ENCODE data around the gene SYNE1.

Gene SYNE1

DNA sequence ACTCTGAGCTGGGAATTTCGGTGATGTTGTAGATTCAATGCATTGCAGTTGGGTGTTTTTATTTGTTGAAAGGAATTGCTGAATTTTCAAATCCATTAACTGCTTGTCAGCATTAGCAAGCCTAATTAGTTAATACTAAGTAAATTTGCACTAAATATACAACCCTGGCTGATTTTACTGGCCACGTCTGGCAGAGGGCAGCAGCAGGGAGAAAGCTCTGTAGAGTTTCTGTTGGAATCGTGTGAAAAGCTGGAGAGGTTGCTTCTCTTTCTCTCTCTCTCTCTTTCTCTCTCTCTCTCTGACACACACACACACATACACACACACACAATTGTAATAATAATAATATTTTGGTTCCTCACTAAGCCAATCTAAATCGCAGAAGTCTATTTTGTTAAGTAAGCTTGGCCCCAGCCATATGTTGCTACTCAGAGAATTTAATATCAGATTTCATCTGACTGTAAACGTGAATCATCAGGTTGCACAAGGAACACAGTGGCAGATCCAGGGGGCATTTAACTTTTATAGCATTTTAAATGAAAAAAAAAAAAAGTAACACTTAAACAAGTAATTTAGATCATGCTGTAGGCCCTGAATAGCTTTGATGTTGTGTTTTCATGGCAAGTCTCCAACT is 540.2 kb downstream of the SYNE1 start:
- H3K4me1 ChIP-seq (ENCODE audit: control insufficient read depth, insufficient read depth, low read length), result peaks cover 51% of the 10 kb centered on the region
- H3K36me3 ChIP-seq (ENCODE audit: control insufficient read depth, insufficient read depth, low read length, severe bottlenecking), result no peaks in the 10 kb centered on the region
- H3K4me3 ChIP-seq (ENCODE audit: low read length), result no peak overlapping the region
- DNase-seq (ENCODE audit: low read depth), result peak; percentile 93
- no peaks in the 10 kb centered on the region for H3K27me3 ChIP-seq (replicated peaks; ENCODE audit: control insufficient read depth, insufficient read depth, low read length)
- no peak overlapping the region for H3K9ac ChIP-seq (ENCODE audit: low read length)
- no peaks in the 10 kb centered on the region for H3K9me3 ChIP-seq (ENCODE audit: control insufficient read depth, low read length)

GRCh38 chr6:152094992-152095592 is 542.1 kb downstream of the SYNE1 start:
- peak; percentile 97 for DNase-seq (ENCODE audit: low read depth)
- Histone ChIP-seq H3K9me3 (ENCODE audit: control insufficient read depth, low read length) (no peaks in the 10 kb centered on the region), H3K27me3 (replicated peaks; ENCODE audit: control insufficient read depth, insufficient read depth, low read length) (no peaks in the 10 kb centered on the region), H3K4me3 (ENCODE audit: low read length) (peak overlapping the region; percentile 49), H3K9ac (ENCODE audit: low read length) (no peak overlapping the region), H3K36me3 (ENCODE audit: control insufficient read depth, insufficient read depth, low read length, severe bottlenecking) (no peaks in the 10 kb centered on the region), H3K4me1 (ENCODE audit: control insufficient read depth, insufficient read depth, low read length) (peaks cover 51% of the 10 kb centered on the region)

DNA sequence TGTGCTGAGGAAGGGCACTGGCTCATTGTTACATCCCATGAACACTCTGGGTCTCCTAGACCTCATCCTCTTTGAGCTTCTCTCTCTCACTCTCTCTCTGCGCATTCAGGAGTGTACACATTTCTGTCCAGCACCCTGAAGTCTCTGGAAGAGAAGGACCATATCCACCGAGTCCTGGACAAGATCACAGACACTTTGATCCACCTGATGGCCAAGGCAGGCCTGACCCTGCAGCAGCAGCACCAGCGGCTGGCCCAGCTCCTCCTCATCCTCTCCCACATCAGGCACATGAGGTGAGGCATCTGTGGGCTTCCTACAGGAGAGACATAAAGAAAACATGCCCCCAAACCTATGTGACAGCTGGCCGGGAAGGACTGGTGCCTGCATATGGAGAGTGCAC is 542.9 kb downstream of the SYNE1 start:
- Histone ChIP-seq H3K9ac (ENCODE audit: low read length) (no peak overlapping the region), H3K36me3 (ENCODE audit: control insufficient read depth, insufficient read depth, low read length, severe bottlenecking) (no peaks in the 10 kb centered on the region), H3K4me3 (ENCODE audit: low read length) (no peak overlapping the region), H3K27me3 (replicated peaks; ENCODE audit: control insufficient read depth, insufficient read depth, low read length) (no peaks in the 10 kb centered on the region), H3K4me1 (ENCODE audit: control insufficient read depth, insufficient read depth, low read length) (peaks cover 47% of the 10 kb centered on the region), H3K9me3 (ENCODE audit: control insufficient read depth, low read length) (no peaks in the 10 kb centered on the region)
- no peak for DNase-seq (ENCODE audit: low read depth)

DNA sequence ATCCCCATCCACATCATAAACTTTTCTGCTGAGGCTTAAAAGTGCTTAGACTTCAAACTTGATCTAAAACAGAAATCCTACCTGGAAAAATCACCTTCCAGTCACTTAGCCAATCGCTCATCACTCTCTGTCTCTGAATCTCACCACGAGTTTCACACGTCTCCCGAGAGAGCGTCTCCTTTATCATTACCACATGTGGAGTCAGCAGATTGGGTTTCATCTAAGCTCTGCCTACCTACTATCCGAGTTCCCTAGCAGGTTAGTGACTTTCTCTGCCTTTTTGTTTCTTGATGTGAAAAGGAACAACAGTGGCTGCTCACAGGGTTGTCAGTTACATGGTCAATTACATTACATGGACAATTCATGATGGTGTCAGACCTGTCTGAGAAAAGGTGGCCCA is 543.5 kb downstream of the SYNE1 start:
- Histone ChIP-seq H3K27me3 (replicated peaks; ENCODE audit: control insufficient read depth, insufficient read depth, low read length) (no peaks in the 10 kb centered on the region), H3K4me3 (ENCODE audit: low read length) (no peak overlapping the region), H3K9me3 (ENCODE audit: control insufficient read depth, low read length) (no peaks in the 10 kb centered on the region), H3K4me1 (ENCODE audit: control insufficient read depth, insufficient read depth, low read length) (peaks cover 47% of the 10 kb centered on the region), H3K36me3 (ENCODE audit: control insufficient read depth, insufficient read depth, low read length, severe bottlenecking) (no peaks in the 10 kb centered on the region), H3K9ac (ENCODE audit: low read length) (no peak overlapping the region)
- DNase-seq (ENCODE audit: low read depth), result no peak

DNA sequence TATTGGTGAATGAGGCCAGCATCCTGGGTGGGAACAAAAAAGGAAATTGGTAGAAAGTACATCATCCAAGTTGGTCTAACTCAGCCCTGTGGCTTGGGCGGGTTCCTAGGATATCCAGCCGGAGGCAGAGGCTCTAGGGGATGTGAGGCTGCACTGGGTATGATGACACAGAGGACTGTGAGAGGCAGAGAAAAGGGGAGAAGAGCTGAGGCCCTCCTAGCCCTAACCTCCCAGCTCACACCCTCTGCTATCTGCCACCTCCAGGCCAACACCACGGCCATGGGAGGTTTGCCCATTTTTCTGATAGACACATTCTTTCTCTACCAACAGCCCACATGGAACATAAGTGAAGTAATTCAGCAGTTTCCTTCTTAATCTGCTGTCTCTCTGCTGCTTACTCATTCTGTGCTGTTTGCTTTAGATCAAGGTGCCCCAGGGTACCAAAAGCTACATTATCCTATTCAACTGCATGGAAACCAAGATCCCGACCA is 545.3 kb downstream of the SYNE1 start:
- peak; percentile 67 for DNase-seq (ENCODE audit: low read depth)
- Histone ChIP-seq H3K9ac (ENCODE audit: low read length) (no peak overlapping the region), H3K4me3 (ENCODE audit: low read length) (no peak overlapping the region), H3K9me3 (ENCODE audit: control insufficient read depth, low read length) (no peaks in the 10 kb centered on the region), H3K27me3 (replicated peaks; ENCODE audit: control insufficient read depth, insufficient read depth, low read length) (no peaks in the 10 kb centered on the region), H3K4me1 (ENCODE audit: control insufficient read depth, insufficient read depth, low read length) (peaks cover 36% of the 10 kb centered on the region), H3K36me3 (ENCODE audit: control insufficient read depth, insufficient read depth, low read length, severe bottlenecking) (no peaks in the 10 kb centered on the region)

DNA sequence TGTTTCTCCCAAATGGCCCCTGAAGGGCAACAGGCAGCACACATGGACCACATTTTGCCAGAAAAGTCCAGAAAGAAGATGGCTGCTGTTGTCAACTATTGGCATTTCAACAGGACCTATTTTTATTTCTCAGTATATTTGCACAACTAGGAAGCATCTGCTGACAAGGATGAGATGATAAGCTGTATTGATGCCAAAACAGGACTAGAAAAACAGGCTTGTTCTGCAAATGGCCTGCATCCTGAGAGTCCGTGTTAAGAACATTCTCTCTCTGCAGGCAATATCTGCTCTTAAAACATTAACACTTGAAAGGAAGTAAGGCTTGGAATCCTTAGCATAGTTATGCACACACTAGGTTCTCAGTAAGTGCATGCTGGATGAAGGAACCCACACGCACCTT is 546.0 kb downstream of the SYNE1 start:
- no peak for DNase-seq (ENCODE audit: low read depth)
- H3K4me1 ChIP-seq (ENCODE audit: control insufficient read depth, insufficient read depth, low read length), result peaks cover 29% of the 10 kb centered on the region
- no peaks in the 10 kb centered on the region for H3K36me3 ChIP-seq (ENCODE audit: control insufficient read depth, insufficient read depth, low read length, severe bottlenecking)
- H3K9ac ChIP-seq (ENCODE audit: low read length), result no peak overlapping the region
- no peak overlapping the region for H3K4me3 ChIP-seq (ENCODE audit: low read length)
- H3K27me3 ChIP-seq (replicated peaks; ENCODE audit: control insufficient read depth, insufficient read depth, low read length), result no peaks in the 10 kb centered on the region
- no peaks in the 10 kb centered on the region for H3K9me3 ChIP-seq (ENCODE audit: control insufficient read depth, low read length)

GRCh38 chr6:152089992-152090391 is 547.2 kb downstream of the SYNE1 start:
- Histone ChIP-seq H3K9ac (ENCODE audit: low read length) (no peak overlapping the region), H3K4me1 (ENCODE audit: control insufficient read depth, insufficient read depth, low read length) (peaks cover 18% of the 10 kb centered on the region), H3K27me3 (replicated peaks; ENCODE audit: control insufficient read depth, insufficient read depth, low read length) (no peaks in the 10 kb centered on the region), H3K36me3 (ENCODE audit: control insufficient read depth, insufficient read depth, low read length, severe bottlenecking) (no peaks in the 10 kb centered on the region), H3K9me3 (ENCODE audit: control insufficient read depth, low read length) (no peaks in the 10 kb centered on the region), H3K4me3 (ENCODE audit: low read length) (no peak overlapping the region)
- DNase-seq (ENCODE audit: low read depth), result peak; percentile 76

GRCh38 chr6:152087701-152088100 is 549.5 kb downstream of the SYNE1 start:
- Histone ChIP-seq H3K9ac (ENCODE audit: low read length) (no peak overlapping the region), H3K36me3 (ENCODE audit: control insufficient read depth, insufficient read depth, low read length, severe bottlenecking) (no peaks in the 10 kb centered on the region), H3K9me3 (ENCODE audit: control insufficient read depth, low read length) (no peaks in the 10 kb centered on the region), H3K27me3 (replicated peaks; ENCODE audit: control insufficient read depth, insufficient read depth, low read length) (no peaks in the 10 kb centered on the region), H3K4me3 (ENCODE audit: low read length) (no peak overlapping the region), H3K4me1 (ENCODE audit: control insufficient read depth, insufficient read depth, low read length) (peaks cover 12% of the 10 kb centered on the region)
- DNase-seq (ENCODE audit: low read depth), result no peak

DNA sequence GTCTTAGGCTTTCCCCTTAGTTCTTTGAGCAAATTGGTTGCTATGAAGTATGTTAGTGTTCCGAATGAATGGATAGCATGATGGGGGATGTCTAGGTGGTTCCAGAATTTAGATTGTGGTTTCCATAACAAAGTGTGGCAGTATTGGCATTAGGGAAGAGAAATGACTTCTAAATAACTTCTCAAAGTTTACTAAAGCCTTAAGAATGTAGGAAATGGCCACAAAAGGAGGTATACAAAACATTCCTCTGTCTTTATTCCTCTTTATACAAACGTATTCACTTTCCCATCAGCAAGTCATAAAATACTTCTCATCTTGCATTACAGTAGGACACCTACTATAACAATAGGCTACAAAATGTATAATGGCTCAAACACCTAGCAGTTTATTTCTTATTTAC is 550.1 kb downstream of the SYNE1 start:
- Histone ChIP-seq H3K4me1 (ENCODE audit: control insufficient read depth, insufficient read depth, low read length) (peaks cover 7% of the 10 kb centered on the region), H3K36me3 (ENCODE audit: control insufficient read depth, insufficient read depth, low read length, severe bottlenecking) (no peaks in the 10 kb centered on the region), H3K9ac (ENCODE audit: low read length) (no peak overlapping the region), H3K27me3 (replicated peaks; ENCODE audit: control insufficient read depth, insufficient read depth, low read length) (no peaks in the 10 kb centered on the region), H3K9me3 (ENCODE audit: control insufficient read depth, low read length) (no peaks in the 10 kb centered on the region), H3K4me3 (ENCODE audit: low read length) (no peak overlapping the region)
- peak; percentile 22 for DNase-seq (ENCODE audit: low read depth)

DNA sequence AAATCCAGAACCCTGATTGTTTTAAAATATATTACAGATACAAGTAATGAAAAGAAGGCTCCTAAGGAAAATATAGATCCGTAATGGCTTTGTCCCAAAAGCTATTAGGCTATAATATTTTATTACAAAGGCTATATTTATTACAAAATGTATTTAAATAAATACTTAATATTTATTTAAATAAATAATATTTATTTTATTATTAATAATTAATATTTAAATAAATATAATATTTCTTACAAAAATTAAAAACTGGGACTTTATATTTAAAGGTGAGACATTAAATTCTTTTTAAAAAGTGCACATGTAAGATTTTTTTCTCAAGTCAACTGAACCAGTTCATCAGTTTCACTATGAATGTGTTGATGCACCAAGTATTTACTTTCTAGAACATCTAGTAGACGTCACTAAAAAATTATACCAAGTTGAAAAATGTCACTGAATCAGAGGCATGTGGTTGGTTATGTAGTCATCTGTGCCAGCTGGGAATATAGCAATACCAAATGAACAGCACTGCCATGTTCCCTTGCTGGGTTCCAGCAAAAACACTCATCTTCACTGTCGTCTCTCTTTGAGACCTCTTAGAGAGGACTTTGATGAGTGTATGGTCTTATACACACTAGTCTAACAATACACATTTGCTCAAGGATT is 550.8 kb downstream of the SYNE1 start:
- H3K4me1 ChIP-seq (ENCODE audit: control insufficient read depth, insufficient read depth, low read length), result no peaks in the 10 kb centered on the region
- no peak overlapping the region for H3K9ac ChIP-seq (ENCODE audit: low read length)
- H3K4me3 ChIP-seq (ENCODE audit: low read length), result no peak overlapping the region
- H3K27me3 ChIP-seq (replicated peaks; ENCODE audit: control insufficient read depth, insufficient read depth, low read length), result no peaks in the 10 kb centered on the region
- no peaks in the 10 kb centered on the region for H3K36me3 ChIP-seq (ENCODE audit: control insufficient read depth, insufficient read depth, low read length, severe bottlenecking)
- H3K9me3 ChIP-seq (ENCODE audit: control insufficient read depth, low read length), result no peaks in the 10 kb centered on the region
- no peak for DNase-seq (ENCODE audit: low read depth)

DNA sequence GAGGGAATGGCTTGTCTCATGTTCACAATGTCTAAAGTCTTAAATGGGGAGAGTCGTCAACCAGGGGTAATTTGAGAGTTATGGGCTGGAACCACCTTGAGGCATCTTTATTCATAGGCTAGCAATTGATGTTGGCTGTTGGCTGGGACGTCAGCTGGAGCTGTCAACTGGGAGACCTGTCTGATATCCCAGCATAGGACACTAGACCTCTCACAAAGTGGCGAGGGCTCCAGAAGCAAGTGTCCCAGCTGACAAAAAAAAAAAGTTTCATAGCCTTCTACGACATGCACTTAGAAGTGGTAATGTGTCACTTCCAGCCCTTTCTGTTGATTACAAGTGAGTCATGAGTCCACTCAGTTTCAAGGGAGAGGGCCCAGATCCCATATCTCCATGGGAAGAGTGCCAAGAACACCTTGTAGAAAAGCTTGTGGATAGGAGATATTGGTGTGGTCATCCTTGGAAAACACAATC is 551.7 kb downstream of the SYNE1 start:
- Histone ChIP-seq H3K4me1 (ENCODE audit: control insufficient read depth, insufficient read depth, low read length) (no peaks in the 10 kb centered on the region), H3K36me3 (ENCODE audit: control insufficient read depth, insufficient read depth, low read length, severe bottlenecking) (no peaks in the 10 kb centered on the region)

More for the DNA sequence above, 551.7 kb downstream of the SYNE1 start:
- Histone ChIP-seq H3K9ac (ENCODE audit: low read length) (no peak overlapping the region), H3K9me3 (ENCODE audit: control insufficient read depth, low read length) (no peaks in the 10 kb centered on the region), H3K27me3 (replicated peaks; ENCODE audit: control insufficient read depth, insufficient read depth, low read length) (no peaks in the 10 kb centered on the region), H3K4me3 (ENCODE audit: low read length) (no peak overlapping the region)
- DNase-seq (ENCODE audit: low read depth), result no peak

All from adipocyte (in vitro differentiated cells).